GM21367 (cell line): ENCODE results near the gene TACR1.
"Not testable (repeated sequence)": the region's sequence is repeated elsewhere in the genome, so short reads cannot be mapped to it uniquely, and the experiment has no call there.

Experiments
- ATAC-seq: cut with Tn5 transposase; IDR thresholded peaks from one replicate; pipeline ENCODE4 v1.9.1; 2021; ENCODE audit not compliant: unreplicated experiment

Gene TACR1

GRCh38 chr2:75147884-75148283, 51.4 kb downstream of the TACR1 start:
- ATAC-seq: not testable (repeated sequence)

DNA sequence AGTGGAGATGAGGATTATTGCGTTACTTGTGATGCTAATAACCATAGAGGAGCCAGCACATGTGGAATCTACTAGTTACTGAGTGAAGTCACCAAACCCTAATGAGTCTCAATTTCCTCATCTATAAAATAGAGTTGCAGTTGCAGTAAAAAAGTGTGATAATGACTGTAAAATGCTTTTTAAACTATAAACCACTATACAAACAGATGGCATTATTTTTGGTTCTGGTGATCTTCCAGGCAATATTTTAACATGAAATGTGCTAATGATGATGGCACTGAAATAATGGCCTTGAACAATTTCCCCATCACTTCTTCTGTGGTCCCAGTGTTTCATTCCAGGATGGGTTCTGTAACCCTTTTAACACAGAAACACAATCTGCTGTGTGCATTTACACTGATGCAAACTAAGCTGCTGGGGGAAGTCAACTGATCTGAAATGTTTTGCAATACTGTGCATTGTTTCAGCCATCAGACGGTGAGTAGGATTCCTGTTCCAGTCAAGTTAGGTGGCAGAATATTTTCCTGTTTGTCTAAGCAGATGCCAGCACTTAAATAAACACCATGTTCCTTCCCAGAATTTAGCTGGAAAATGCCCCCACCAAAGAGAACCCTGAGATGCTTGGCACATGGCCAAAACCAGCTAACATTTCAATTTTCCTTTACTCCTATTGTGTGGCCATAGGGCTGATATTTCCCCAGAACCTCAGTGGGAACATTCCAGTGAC, 52.6 kb downstream of the TACR1 start:
- ATAC-seq: no peak

- ATAC-seq: not testable (repeated sequence)
These were observed 53.1 kb downstream of the TACR1 start for GRCh38 chr2:75146221-75146605.

GRCh38 chr2:75142081-75142480, 57.2 kb downstream of the TACR1 start:
- no peak for ATAC-seq

DNA sequence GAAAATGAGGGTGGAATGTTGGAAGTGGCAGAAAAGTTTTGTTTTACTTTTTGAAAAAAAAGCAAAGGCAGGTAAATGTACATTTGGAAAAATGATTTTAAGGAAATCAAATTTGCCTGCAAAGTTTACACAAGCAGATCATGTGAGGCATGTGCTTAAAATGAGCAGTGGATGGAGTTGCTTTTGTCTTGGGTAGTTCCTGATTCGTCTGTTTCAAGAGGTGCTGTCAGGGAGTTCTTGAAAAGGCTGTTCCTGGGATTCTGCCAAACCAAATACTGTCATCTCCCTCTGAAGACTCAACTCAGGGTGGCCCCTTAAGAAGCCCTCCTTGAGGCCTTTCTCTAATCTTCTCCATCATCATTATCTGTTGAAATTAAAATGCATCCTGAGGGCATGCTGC, 59.0 kb downstream of the TACR1 start:
- ATAC-seq: no peak

- ATAC-seq: no peak
These were observed 60.1 kb downstream of the TACR1 start for GRCh38 chr2:75139171-75139570.

DNA sequence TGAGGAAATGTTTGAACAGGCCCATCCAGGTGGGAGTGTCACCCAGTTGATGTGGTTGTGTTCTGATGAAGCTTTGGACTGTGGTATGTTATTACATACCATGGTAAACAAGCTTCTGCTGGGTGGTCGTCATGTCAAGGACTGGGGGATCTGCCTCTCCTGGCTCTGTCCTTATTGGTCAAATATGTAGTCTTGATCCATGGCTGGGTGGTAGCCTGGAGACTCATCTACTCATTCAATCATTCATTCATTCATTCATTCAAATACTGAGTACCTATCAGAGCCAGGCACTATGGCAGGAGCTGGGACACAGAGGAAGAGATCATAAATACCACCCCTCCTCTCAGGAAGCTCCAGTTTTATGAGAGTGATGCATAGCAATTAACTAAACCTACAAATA, 60.8 kb downstream of the TACR1 start:
- ATAC-seq: no peak

DNA sequence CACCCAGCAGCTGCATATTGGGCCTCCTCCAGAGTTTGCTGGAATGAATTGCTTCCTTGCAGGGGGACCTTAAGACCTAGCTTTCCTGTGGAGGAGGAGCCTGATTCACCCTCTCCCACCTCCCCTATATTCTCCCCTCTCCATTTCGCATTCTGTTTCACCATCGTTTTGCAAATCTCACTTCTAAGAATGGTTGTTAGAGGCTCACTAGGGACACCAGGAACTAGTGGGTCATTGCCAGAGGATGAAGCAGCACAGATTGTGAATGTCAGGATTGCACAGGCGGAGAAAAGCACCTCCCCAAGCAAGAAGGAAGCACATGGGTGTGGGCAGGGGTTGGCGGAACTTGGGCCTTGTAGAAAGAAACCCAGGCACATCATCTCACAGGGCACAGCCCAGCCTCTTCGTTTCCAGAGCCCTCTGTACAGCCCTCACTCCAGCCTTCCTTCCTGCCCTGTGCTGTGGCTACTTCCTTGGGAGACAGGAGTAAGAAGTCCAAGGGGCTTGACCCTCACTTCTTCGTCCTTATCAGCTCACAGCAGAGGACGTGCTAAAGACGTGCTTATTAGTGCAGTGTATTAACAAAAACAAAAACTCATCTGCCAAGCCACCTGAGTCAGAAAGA, 63.4 kb downstream of the TACR1 start:
- no peak for ATAC-seq

- no peak for ATAC-seq
These were observed 64.5 kb downstream of the TACR1 start for GRCh38 chr2:75134860-75135259.

DNA sequence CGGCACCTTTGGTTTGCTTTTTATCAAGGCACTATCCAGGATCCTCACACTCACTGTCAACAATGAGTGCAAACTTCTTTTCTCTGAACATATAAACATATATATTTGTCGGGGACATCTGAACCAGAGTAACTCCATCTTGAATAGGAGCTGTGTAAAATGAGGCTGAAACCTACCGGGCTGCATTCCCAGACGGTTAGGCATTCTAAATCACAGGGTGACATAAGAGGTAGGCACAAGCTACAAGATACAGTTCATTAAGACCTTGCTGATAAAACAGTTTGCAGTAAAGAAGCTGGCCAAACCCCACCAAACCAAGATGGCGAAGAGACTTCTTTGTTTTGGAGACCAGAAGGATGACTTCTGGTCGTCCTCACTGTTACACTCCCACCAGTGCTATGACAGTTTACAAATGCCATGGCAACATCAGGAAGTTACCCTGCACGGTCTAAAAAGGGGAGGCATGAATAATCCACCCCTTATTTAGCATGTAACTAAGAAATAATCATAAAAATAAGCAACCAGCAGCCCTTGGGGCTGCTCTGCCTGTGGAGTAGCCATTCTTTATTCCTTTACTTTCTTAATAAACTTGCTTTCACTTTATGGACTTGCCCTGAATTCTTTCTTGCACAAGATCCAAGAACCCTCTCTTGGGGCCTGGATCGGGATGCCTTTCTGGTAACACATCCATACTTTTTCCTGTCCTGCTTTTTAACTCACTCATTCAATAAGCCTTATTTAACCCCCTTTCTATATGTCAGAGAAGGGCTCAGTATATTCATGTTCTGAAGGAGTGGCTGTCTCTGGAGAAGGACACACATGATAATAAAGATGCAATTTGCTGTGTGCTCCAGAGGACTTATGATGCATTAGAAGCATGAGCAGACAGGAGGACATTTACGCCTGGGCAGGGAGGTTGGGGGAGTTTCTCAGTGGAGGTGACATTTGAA, 65.4 kb downstream of the TACR1 start:
- no peak for ATAC-seq

- no peak for ATAC-seq
These were observed 69.1 kb downstream of the TACR1 start for GRCh38 chr2:75130171-75130570.

DNA sequence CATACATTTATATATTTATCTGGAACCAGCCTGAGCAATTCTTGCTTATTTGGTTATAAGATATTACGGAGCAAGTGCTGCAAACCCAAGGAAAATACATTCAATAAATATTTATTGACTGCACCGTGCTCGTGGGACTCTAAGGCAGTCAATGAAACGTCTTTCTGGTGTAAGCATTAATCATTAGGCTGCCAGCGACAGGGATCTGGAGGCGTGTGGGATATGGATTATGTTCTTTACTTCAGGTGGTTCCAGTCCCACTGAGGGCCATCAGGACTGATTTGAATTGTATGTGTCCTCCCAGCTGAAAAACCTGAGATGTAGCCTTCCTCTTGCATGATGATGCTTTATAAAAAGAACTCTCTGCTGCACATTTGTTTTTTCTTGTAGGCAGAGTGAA, 75.4 kb downstream of the TACR1 start:
- ATAC-seq: no peak

DNA sequence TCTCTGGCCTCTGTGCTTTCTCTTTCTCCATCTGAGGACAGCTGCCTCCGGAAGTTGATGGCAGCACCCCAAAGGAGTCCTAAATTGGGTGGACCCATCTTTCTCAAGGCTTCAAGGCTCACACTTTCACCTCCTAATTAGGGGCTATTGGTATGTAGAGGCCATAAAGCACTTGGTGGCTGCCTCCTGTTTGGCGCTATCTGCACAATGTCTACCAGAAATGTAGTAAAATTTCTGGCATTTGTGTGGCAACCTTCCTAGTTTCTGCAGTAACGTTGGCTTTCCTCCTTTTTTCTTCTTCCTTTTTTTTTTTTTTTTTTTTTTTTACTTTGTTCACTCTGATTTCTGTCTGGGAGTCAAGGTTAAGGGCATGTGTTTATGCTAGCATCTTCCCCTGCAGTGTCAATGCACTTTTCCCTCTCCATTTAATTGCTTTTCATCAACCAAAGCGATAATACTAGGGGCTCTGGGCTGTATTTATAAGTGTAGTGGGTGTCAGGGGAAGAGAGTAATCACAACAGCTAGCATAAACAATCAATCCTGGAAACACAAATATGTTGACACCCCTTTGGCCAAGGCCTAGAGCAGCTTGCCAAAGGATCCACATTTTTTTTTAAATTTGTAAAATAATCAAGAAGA, 86.0 kb downstream of the TACR1 start:
- ATAC-seq: no peak

DNA sequence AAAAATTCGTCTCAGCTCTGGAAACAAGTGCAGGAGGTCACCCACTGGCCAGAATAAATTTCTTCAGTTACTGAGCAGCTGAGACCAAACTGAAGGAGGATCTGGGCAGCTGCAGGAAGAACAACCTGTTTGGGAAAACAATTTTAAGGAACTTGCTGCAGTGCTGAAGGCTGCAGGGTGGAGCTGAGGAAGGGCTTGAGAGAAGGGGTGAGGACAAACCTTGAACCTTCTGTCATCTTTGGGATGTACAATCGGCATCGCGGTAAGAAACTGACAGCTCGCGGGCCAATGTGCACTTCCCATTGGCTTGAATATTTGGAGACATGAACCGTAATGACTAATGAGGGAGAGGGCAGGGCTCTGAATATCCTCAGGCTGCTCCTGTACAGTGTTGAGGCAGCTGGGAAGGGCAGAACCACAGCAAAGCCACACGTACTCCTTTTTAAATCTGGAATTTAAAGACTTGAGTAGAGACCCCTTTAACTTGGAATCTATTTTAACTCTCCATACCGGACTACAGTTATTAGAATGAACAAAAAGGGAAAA, 90.3 kb downstream of the TACR1 start:
- no peak for ATAC-seq

DNA sequence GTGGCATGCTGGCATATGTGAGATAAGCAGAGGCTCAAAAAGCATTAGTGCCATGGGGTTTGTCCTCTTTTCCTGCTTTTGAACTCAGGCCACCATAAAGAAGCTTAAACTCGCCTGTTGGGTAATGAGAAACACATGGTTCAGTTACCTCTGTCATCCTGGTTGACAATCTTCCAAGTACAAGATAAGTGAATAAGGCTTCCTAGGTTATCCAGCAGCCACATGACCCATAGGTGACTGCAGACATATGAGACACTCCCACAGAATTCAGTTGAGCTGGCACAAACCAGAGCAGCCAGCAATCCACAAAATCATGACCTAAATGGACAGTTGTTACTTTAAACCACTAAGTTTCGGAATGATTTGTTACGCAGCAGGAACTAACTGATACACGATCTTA, 97.3 kb downstream of the TACR1 start:
- ATAC-seq: no peak

GRCh38 chr2:75100801-75101151, 98.5 kb downstream of the TACR1 start:
- ATAC-seq: no peak

GRCh38 chr2:75100011-75100800, 99.1 kb downstream of the TACR1 start:
- no peak for ATAC-seq

DNA sequence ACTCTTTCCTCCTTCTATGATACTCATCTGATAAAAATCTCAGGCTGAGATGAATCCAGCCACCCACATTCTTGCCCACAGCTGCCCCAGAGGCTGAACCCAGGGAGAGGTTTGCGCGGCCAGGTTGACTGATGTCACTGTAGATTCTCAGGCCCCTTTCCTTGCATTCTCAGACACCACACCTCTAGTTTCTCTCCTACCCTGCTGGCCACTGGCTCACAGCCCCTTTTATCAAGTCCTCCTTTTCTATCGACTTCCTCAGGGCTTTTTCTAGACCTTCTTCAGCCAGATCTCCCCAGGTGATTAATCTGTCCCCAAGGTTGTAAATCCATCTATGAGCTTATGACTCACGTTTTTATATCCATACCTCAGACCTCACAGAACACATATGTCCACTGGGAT, 99.8 kb downstream of the TACR1 start:
- no peak for ATAC-seq

DNA sequence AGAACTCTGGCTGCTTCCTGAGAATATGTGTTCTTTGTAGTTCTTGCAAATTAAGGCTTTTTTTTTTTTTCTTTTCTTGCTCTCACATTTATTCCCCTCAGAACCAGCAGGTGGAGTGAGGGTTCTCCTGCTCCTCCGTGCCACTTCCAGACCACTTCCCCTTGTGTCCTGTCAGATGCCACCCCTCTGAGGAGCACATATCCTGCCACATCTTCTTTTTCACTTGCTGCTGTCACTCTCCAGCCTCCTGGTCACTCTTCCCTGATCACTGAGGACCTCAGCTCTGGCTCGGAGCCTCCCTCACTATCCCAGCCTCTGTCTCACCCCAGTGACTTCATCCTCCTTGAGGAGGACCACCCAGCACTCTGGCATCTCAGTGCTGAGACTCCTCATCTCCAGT, 100.5 kb downstream of the TACR1 start:
- no peak for ATAC-seq

DNA sequence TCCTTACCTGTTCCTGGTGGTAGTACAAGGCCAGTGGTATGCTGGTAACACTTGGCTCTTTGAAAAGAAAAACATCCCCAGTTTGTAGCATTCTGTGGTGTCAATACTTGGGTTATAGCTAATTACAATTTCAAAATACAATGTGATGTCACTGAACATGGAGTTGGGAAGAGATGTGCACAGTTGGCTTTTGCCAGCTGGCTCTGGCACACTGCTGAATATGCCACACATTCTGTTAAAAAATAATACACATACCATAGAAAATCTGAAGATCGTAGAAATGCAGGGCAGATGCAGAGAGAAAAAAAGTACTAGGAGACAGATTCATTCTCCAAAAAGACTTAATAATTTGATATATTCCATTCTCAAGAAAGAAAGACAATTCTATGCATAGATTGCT, 101.5 kb downstream of the TACR1 start:
- no peak for ATAC-seq
